ENCODE results near the gene STK32A.
A peak's percentile ranks its signal among the peaks of the same experiment; 100 is the strongest.

Gene STK32A

DNA sequence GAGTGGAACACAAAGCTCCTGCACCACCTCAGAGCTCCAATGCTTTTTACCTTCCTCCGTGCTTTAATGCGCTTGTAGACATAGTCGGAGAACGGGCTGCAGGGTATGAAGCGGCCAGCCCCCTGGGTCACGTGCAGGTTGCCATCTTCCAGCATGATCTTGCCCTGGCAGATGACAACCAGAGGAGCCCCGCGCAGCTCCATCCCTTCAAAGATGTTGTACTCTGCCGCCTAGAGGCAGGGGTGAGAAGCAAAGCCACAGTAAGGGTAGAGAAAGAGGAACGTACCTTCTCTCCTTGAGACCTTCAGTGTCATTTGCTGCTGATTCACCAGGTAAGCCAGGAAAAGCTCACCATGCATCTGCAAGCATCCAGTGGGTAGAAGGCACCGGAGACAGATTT, 162.8 kb downstream of the STK32A start:
- Histone ChIP-seq H3K4me2 (ENCODE audit: low read length) (no peak overlapping the region), H3K27me3 (ENCODE audit: control insufficient read depth, insufficient read depth, low read length) (no peaks in the 10 kb centered on the region), H3K9me3 (replicated peaks; ENCODE audit: low read length) (no peaks in the 10 kb centered on the region), H3K36me3 (ENCODE audit: insufficient read depth, low read length) (no peaks in the 10 kb centered on the region), H3K4me3 (ENCODE audit: low read length) (no peak overlapping the region), H3K9ac (ENCODE audit: low read depth, low read length) (no peak overlapping the region), H3K4me1 (ENCODE audit: control insufficient read depth, insufficient read depth, low read length) (peaks cover 15% of the 10 kb centered on the region)

DNA sequence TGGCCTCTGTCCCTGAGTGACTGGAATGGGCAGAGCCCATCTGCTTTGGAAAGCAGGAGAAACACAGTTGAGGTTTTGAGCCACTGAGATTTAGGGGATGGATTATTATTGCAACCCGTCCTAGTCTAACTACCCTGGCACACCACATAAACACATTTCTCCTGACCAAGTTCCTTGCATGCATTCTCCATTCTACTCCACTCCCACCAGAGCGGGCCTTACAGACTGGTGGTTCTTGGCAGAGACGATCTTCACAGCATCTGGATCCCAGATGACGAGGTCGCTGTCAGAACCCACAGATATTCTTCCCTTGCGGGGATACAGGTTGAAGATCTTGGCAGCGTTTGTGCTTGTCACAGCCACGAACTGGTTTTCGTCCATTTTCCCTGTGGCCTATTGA, 164.0 kb downstream of the STK32A start:
- no peaks in the 10 kb centered on the region for H3K9me3 ChIP-seq (replicated peaks; ENCODE audit: low read length)
- H3K4me1 ChIP-seq (ENCODE audit: control insufficient read depth, insufficient read depth, low read length): peaks cover 27% of the 10 kb centered on the region
- H3K4me2 ChIP-seq (ENCODE audit: low read length): no peak overlapping the region
- no peaks in the 10 kb centered on the region for H3K27me3 ChIP-seq (ENCODE audit: control insufficient read depth, insufficient read depth, low read length)
- no peak overlapping the region for H3K9ac ChIP-seq (ENCODE audit: low read depth, low read length)
- no peaks in the 10 kb centered on the region for H3K36me3 ChIP-seq (ENCODE audit: insufficient read depth, low read length)
- no peak overlapping the region for H3K4me3 ChIP-seq (ENCODE audit: low read length)

DNA sequence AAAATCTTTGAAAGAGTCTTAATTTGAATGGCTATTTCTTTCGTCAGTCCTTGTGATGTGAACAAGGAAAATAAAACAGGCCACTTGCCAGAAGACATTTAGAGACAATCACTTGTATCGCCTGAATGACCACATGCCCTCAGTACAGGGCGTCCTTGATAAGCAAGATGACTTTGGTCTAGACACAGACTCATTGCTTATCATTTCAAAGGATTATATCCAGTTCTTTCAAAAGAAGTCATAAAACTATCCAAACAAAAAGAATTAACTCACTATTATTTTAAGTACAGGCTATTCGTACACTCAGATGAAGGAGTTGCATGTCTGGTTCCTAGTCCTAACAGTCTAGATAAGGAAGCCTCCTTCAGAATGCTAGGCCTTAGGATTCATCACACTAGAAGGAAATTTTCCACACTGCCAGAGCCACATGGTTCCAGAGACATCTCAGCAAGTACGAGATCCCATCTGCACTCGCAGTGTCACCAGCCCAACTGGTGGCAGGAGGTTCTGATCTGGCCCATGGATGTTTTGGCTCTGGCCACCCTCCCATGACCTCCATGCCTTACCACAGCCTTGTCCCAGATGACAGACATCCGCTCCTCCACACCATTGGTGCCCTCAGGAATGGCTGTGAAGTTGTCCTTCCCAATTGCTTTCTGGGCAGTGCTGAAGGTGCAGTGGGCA, 165.4 kb downstream of the STK32A start:
- no peaks in the 10 kb centered on the region for H3K27me3 ChIP-seq (ENCODE audit: control insufficient read depth, insufficient read depth, low read length)
- no peaks in the 10 kb centered on the region for H3K36me3 ChIP-seq (ENCODE audit: insufficient read depth, low read length)
- H3K4me2 ChIP-seq (ENCODE audit: low read length): no peak overlapping the region
- no peak overlapping the region for H3K9ac ChIP-seq (ENCODE audit: low read depth, low read length)
- no peak overlapping the region for H3K4me3 ChIP-seq (ENCODE audit: low read length)
- no peaks in the 10 kb centered on the region for H3K9me3 ChIP-seq (replicated peaks; ENCODE audit: low read length)
- peaks cover 37% of the 10 kb centered on the region for H3K4me1 ChIP-seq (ENCODE audit: control insufficient read depth, insufficient read depth, low read length)

DNA sequence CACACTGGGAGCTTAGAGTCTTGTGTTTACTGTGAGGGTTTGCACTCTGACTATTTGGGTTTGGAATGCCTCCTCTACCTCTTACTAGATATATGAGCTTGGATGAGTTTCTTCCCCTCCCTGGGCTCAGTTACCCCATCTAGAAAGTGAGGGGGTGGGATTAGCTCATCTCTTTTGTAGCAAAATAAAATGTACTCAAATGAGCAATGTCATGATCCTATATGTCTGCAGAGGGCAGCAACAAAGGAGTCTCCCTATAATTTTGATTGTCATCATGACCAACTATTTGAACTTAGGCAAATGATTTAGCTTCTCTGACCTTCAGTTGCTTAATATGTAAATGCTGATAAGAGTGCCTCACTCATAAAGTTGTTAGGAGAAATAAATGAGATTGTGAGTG, 166.1 kb downstream of the STK32A start:
- no peak overlapping the region for H3K9ac ChIP-seq (ENCODE audit: low read depth, low read length)
- H3K4me2 ChIP-seq (ENCODE audit: low read length): no peak overlapping the region
- H3K9me3 ChIP-seq (replicated peaks; ENCODE audit: low read length): no peaks in the 10 kb centered on the region
- no peaks in the 10 kb centered on the region for H3K36me3 ChIP-seq (ENCODE audit: insufficient read depth, low read length)
- no peaks in the 10 kb centered on the region for H3K27me3 ChIP-seq (ENCODE audit: control insufficient read depth, insufficient read depth, low read length)
- peaks cover 37% of the 10 kb centered on the region for H3K4me1 ChIP-seq (ENCODE audit: control insufficient read depth, insufficient read depth, low read length)
- H3K4me3 ChIP-seq (ENCODE audit: low read length): no peak overlapping the region

DNA sequence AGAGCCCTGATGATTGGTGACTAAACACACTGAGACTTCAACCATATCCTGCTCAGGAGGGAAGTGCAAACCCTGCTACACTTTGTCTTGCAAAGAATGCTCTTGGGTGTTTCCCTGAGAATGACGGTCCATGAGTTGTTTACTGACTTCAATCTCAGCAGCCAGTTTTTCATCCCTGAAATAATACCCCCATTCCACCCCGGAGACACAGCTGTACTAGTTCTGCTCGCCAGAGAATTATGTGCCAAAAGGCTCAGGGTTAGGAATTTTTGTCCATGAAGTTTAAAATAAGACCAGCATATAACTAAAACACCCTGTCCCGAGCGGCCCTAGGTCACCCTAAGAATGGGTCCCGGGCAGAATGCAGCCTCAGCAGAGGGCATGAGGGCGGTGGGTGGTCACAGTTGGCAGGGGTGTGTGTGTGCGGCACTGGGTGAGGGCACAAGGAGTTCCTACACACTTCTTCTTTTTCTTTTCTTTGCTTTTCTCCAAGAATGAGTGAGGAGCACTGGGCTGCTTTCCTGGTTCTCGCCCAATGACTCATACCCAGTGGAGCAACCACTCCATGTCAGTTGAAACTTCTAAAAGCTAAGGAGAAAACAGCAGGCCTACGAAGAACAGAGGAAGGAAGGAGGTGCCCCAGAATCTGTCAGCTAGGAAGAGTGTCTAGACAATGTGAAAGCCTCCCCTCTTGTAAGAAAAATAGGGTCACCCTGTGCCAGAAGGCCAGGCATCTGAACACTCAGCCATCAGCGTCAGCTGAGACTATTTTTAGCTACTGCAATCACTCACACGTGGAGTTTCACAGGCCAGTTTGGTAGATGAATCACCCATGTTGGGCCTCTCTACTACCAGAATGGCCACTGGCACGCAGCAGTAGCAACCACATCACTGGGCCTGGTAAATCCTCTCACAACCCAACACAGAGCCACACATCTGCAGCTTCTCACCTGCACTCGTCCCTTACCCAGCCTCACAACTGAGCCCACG, 169.1 kb downstream of the STK32A start:
- peak overlapping the region; percentile 86 for H3K9ac ChIP-seq (ENCODE audit: low read depth, low read length)
- peak overlapping the region; percentile 74 for H3K4me2 ChIP-seq (ENCODE audit: low read length)
- H3K4me1 ChIP-seq (ENCODE audit: control insufficient read depth, insufficient read depth, low read length): peaks cover 47% of the 10 kb centered on the region
- H3K9me3 ChIP-seq (replicated peaks; ENCODE audit: low read length): no peaks in the 10 kb centered on the region
- H3K36me3 ChIP-seq (ENCODE audit: insufficient read depth, low read length): no peaks in the 10 kb centered on the region
- peak overlapping the region; percentile 49 for H3K4me3 ChIP-seq (ENCODE audit: low read length)
- H3K27me3 ChIP-seq (ENCODE audit: control insufficient read depth, insufficient read depth, low read length): no peaks in the 10 kb centered on the region

DNA sequence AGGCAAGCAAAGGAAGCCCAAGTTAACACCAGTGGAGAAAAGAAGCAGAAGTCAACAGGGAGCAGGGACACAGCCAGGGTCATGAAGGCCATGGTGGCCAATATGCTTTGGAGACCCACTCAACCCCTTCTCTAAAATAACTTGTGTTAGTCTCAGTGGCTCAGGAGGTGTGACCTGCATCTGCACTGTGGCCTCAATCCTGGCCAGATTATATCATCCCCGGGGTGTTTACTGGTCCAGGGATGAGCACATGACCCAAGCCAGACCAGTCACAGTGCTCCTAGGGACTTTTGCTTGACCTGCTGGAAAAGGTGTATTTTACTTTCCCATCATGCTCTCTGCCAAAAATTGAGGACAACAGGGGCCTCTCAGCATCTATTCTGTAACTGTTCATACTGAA, 169.9 kb downstream of the STK32A start:
- H3K9me3 ChIP-seq (replicated peaks; ENCODE audit: low read length): no peaks in the 10 kb centered on the region
- peak overlapping the region; percentile 42 for H3K4me2 ChIP-seq (ENCODE audit: low read length)
- peak overlapping the region; percentile 86 for H3K9ac ChIP-seq (ENCODE audit: low read depth, low read length)
- no peaks in the 10 kb centered on the region for H3K36me3 ChIP-seq (ENCODE audit: insufficient read depth, low read length)
- peaks cover 47% of the 10 kb centered on the region for H3K4me1 ChIP-seq (ENCODE audit: control insufficient read depth, insufficient read depth, low read length)
- H3K4me3 ChIP-seq (ENCODE audit: low read length): no peak overlapping the region
- no peaks in the 10 kb centered on the region for H3K27me3 ChIP-seq (ENCODE audit: control insufficient read depth, insufficient read depth, low read length)

DNA sequence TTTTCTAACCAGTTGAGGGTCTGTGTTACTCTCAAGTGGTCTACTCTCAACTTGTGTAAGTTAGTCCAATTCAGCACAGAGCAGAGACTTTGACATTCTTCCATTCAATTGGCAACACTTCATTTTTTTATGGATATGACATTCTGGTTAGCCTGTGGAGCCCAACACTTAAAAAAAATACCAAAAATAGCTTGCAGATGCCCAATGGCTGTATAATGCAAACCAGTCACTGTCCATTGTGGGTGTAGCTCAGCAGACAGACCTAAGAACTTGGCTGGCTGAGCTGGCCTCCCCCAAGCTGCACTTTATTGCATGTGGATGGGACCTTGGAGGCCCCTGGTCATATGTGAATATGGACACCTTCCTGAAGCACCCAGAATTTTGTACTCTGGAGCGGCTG, 171.8 kb downstream of the STK32A start:
- no peak overlapping the region for H3K4me3 ChIP-seq (ENCODE audit: low read length)
- H3K4me2 ChIP-seq (ENCODE audit: low read length): no peak overlapping the region
- H3K27me3 ChIP-seq (ENCODE audit: control insufficient read depth, insufficient read depth, low read length): no peaks in the 10 kb centered on the region
- peaks cover 35% of the 10 kb centered on the region for H3K4me1 ChIP-seq (ENCODE audit: control insufficient read depth, insufficient read depth, low read length)
- no peaks in the 10 kb centered on the region for H3K9me3 ChIP-seq (replicated peaks; ENCODE audit: low read length)
- no peaks in the 10 kb centered on the region for H3K36me3 ChIP-seq (ENCODE audit: insufficient read depth, low read length)
- H3K9ac ChIP-seq (ENCODE audit: low read depth, low read length): no peak overlapping the region

DNA sequence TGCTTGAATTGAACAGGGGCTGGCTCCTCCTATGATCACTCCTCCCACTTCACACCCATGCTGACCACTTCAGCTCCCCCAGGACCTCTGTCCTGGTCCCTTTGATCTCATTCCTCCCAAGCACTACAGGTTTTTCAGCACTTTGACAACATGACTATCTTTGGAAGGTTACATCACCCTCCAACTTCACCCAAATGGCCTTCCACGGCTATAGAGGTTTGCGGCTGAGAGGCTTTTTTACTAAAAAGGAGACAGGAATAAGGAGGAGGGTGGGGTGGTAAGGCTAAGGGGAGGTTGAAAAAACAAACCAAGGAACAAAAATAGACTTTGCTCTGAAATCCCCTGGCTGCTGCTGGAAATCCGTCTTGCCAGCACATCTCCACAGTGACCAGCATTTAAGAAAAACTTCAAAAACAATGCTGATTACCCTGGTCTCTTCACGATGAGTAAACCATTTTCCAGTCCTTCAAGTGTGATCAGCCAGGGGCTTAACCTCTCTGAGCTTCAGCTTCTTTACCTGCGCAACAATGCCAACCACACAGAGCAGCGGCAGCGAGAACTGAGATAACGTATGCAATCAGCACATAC, 172.4 kb downstream of the STK32A start:
- H3K9me3 ChIP-seq (replicated peaks; ENCODE audit: low read length): no peaks in the 10 kb centered on the region
- H3K36me3 ChIP-seq (ENCODE audit: insufficient read depth, low read length): peaks cover under 1% of the 10 kb centered on the region

DNA sequence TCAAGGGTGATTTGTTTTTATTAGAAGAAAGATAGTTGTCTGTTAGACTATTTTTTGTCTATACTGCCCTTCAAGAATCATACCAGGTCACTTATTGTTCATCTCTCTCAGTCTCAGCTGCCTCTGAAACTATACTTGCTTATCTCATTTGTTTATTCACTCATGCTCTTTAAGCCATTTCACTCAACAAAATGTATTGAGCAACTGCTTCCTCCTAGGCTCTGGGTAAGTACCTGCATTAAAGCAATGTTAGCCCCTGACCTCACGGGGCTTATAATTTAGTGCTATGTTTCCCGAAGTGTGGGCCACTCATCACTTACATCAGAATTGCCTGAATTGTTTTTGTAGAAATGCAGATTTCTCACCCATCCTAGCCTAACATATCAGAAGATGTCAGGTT, 174.2 kb downstream of the STK32A start:
- no peaks in the 10 kb centered on the region for H3K27me3 ChIP-seq (ENCODE audit: control insufficient read depth, insufficient read depth, low read length)
- no peaks in the 10 kb centered on the region for H3K9me3 ChIP-seq (replicated peaks; ENCODE audit: low read length)
- H3K4me1 ChIP-seq (ENCODE audit: control insufficient read depth, insufficient read depth, low read length): peaks cover 21% of the 10 kb centered on the region
- H3K4me3 ChIP-seq (ENCODE audit: low read length): no peak overlapping the region
- no peak overlapping the region for H3K9ac ChIP-seq (ENCODE audit: low read depth, low read length)
- peaks cover 3% of the 10 kb centered on the region for H3K36me3 ChIP-seq (ENCODE audit: insufficient read depth, low read length)
- H3K4me2 ChIP-seq (ENCODE audit: low read length): no peak overlapping the region

More for the DNA sequence above, 172.4 kb downstream of the STK32A start:
- Histone ChIP-seq H3K4me1 (ENCODE audit: control insufficient read depth, insufficient read depth, low read length) (peaks cover 35% of the 10 kb centered on the region), H3K4me3 (ENCODE audit: low read length) (no peak overlapping the region), H3K27me3 (ENCODE audit: control insufficient read depth, insufficient read depth, low read length) (no peaks in the 10 kb centered on the region), H3K4me2 (ENCODE audit: low read length) (no peak overlapping the region), H3K9ac (ENCODE audit: low read depth, low read length) (no peak overlapping the region)

DNA sequence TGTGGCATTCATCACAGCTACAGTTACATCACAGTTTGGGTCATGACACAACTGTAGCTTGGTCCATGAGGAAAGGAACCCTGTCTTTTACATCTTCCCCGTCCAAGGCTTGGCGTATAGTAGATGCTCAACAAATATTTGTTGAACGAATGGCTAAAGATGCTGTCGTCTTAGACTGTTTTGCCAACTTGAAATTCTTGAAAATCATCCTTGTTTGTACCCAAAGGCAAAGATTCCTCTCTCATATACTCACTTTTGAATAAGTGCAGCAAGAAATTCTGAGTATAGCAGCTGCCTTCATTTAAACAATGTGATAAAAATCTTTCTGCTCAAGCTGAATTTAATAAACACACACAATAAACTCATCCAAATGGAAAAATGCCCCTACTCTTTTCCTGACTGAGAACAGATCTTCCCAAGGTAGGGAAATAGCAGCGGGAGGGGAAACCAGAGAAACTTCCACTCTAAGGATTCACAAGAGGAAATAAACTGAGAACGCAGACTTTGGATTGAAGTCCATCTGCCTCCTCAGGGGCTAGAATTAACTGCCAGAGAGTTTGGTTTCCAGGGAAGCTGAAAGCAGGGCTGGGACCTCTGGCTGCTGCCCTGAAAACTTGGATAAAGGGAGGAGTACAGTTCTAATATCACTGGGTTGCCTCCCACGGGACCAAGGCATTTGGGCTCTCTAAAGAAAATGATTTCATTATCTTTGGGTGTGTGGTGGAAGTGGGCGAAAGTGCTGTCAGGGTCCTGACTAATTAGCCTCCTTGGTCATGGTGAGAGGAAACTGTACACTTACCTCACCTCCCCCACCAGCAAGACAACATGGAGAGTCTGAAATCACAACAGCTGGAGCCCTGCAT, 175.9 kb downstream of the STK32A start:
- Histone ChIP-seq H3K4me1 (ENCODE audit: control insufficient read depth, insufficient read depth, low read length) (peaks cover 13% of the 10 kb centered on the region), H3K9ac (ENCODE audit: low read depth, low read length) (no peak overlapping the region), H3K4me2 (ENCODE audit: low read length) (no peak overlapping the region), H3K9me3 (replicated peaks; ENCODE audit: low read length) (no peaks in the 10 kb centered on the region), H3K36me3 (ENCODE audit: insufficient read depth, low read length) (peaks cover 3% of the 10 kb centered on the region), H3K4me3 (ENCODE audit: low read length) (no peak overlapping the region), H3K27me3 (ENCODE audit: control insufficient read depth, insufficient read depth, low read length) (no peaks in the 10 kb centered on the region)

Measured in skeletal muscle satellite cell (primary cell).